UCSD-AML1 (cell line): ENCODE results near the gene ABHD10.
"Not testable (repeated sequence)": the region's sequence is repeated elsewhere in the genome, so short reads cannot be mapped to it uniquely, and the experiment has no call there.

Experiments used
- DNase-seq: peaks from one replicate; lab custom pipeline; 2025; ENCODE audit not compliant: unreplicated experiment; lab: John Stamatoyannopoulos, UW

ABHD10 gene

GRCh38 chr3:112027826-112028225 is 49.0 kb downstream of the ABHD10 start:
- DNase-seq = no peak

- DNase-seq = no peak
Measured at GRCh38 chr3:112030901-112031300, 52.1 kb downstream of the ABHD10 start.

- DNase-seq = no peak
Measured at GRCh38 chr3:112032098-112032731, 53.4 kb downstream of the ABHD10 start.

- DNase-seq = no peak
Measured at GRCh38 chr3:112034436-112034835, 55.6 kb downstream of the ABHD10 start, which contains the start of gene TMPRSS7. Gene TMPRSS7 (plus strand): TSS chr3:112034736. CDS start chr3:112034846, 110 bp downstream.

GRCh38 chr3:112035241-112035640 is 56.4 kb downstream of the ABHD10 start:
- DNase-seq = no peak

GRCh38 chr3:112037194-112037593 is 58.4 kb downstream of the ABHD10 start:
- not testable (repeated sequence) for DNase-seq

- no peak for DNase-seq
Measured at GRCh38 chr3:112038863-112039262, 60.0 kb downstream of the ABHD10 start.

- DNase-seq = no peak
Measured at GRCh38 chr3:112041321-112041720, 62.5 kb downstream of the ABHD10 start.

- no peak for DNase-seq
Measured at GRCh38 chr3:112042842-112043280, 64.0 kb downstream of the ABHD10 start.
